K562 (cell line): ENCODE results near the gene DNASE2B. TPM values are rescaled to one million over a fixed set of nuclear protein-coding genes. Genes with fewer than 3 reads are reported as not detected.

Source experiments
- BACH1 ChIP-seq: fragments of 200-800 bp; sonication (Bioruptor generic); IDR thresholded peaks from 2 replicates; pipeline ENCODE4 v1.6.1; 2016; ENCODE audit warnings: missing genetic modification characterization, missing compliant biosample characterization
- CXXC5 ChIP-seq: fragments of 250-450 bp; sonication (Bioruptor Pico); IDR thresholded peaks from 2 replicates; pipeline ENCODE4 v1.8.0; 2022; ENCODE audit warnings: inconsistent platforms, mild to moderate bottlenecking, moderate library complexity
- DDX20 ChIP-seq: fragments of 450-650 bp; IDR thresholded peaks from 2 replicates; pipeline ENCODE4 v1.6.1; 2016; ENCODE audit warnings: missing genetic modification characterization, low read depth, mild to moderate bottlenecking, missing compliant biosample characterization, moderate library complexity
- KLF6 ChIP-seq: fragments of 250-450 bp; sonication (Bioruptor Pico); IDR thresholded peaks from 2 replicates; pipeline ENCODE4 v1.4.0; 2020; ENCODE audit warnings: mild to moderate bottlenecking, moderate library complexity, borderline replicate concordance
- POLR3A ChIP-seq: IDR thresholded peaks from 2 replicates; pipeline ENCODE4 v1.6.1; 2011; ENCODE audit warnings: borderline replicate concordance, mild to moderate bottlenecking, moderate library complexity; ENCODE audit not compliant: insufficient read length, insufficient read depth; ENCODE audit errors: extremely low read depth
- PTRF ChIP-seq: fragments of 450-650 bp; IDR thresholded peaks from 2 replicates; pipeline ENCODE4 v1.6.1; 2016; ENCODE audit warnings: mild to moderate bottlenecking, missing genetic modification characterization, missing compliant biosample characterization
- SMAD4 ChIP-seq: fragments of 250-450 bp; sonication (Bioruptor Pico); conservative IDR thresholded peaks from 2 replicates; pipeline ENCODE4 v1.8.0; 2021; ENCODE audit warnings: inconsistent platforms, mild to moderate bottlenecking, moderate library complexity
- ZBTB12 ChIP-seq: fragments of 250-450 bp; sonication (Bioruptor Pico); IDR thresholded peaks from 2 replicates; pipeline ENCODE4 v1.4.0; 2020
- ZNF124 ChIP-seq: sonication (generic); formaldehyde crosslinking; IDR thresholded peaks from 2 replicates; pipeline ENCODE4 v1.8.1; 2022; ENCODE audit warnings: missing genetic modification reagents
- ZNF184 ChIP-seq: sonication (generic); formaldehyde crosslinking; IDR thresholded peaks from 2 replicates; pipeline ENCODE4 v1.5.0; 2020; ENCODE audit warnings: missing genetic modification reagents
- ZNF239 ChIP-seq: fragments of 250-450 bp; sonication (Bioruptor Pico); IDR thresholded peaks from 2 replicates; pipeline ENCODE4 v1.4.0; 2020; ENCODE audit warnings: mild to moderate bottlenecking
- ZNF395 ChIP-seq: fragments of 200-800 bp; sonication (Bioruptor generic); IDR thresholded peaks from 2 replicates; pipeline ENCODE4 v1.6.1; 2017; ENCODE audit warnings: missing genetic modification characterization, missing compliant biosample characterization
- ZNF589 ChIP-seq: fragments of 200-800 bp; sonication (Bioruptor generic); IDR thresholded peaks from 2 replicates; pipeline ENCODE4 v1.6.1; 2016; ENCODE audit warnings: low read depth, missing genetic modification characterization, missing compliant biosample characterization
- ZNF592 ChIP-seq: fragments of 450-650 bp; IDR thresholded peaks from 2 replicates; pipeline ENCODE4 v1.6.1; 2017; ENCODE audit warnings: antibody characterized with exemption, mild to moderate bottlenecking
- ZNF695 ChIP-seq: fragments of 450-650 bp; formaldehyde crosslinking; IDR thresholded peaks from 2 replicates; pipeline ENCODE4 v1.4.0; 2020; ENCODE audit warnings: mild to moderate bottlenecking, moderate library complexity
- ZNF740 ChIP-seq, 3 experiments: fragments of 200-800 bp in 1 of 3; sonication (Bioruptor generic) in 1 of 3; sonication (generic) in 1 of 3; formaldehyde crosslinking in 1 of 3; IDR thresholded peaks; 2 replicates each; pipeline versions ENCODE4 v1.6.1 to v1.8.0; 2016 to 2022; ENCODE audit warnings: mild to moderate bottlenecking in 2 of 3, missing compliant biosample characterization in 2 of 3, missing genetic modification characterization in 2 of 3, missing genetic modification reagents in 1 of 3
- ZNF76 ChIP-seq: fragments of 250-450 bp; sonication (Bioruptor Pico); IDR thresholded peaks from 2 replicates; pipeline ENCODE4 v1.4.0; 2020; ENCODE audit warnings: mild to moderate bottlenecking, moderate library complexity, borderline replicate concordance
- ZNF830 ChIP-seq: fragments of 250-450 bp; sonication (Bioruptor Pico); IDR thresholded peaks from 2 replicates; pipeline ENCODE4 v1.5.0; 2021; ENCODE audit warnings: mild to moderate bottlenecking
- polyA plus RNA-seq, 8 experiments: library from polyadenylated mRNA; depleted of rRNA in 4 of 8; stranded (reverse) in 5 of 8; unstranded in 3 of 8; fragments of >200 nt; fragmentation: Nextera tagmentation in 2 of 8; fragmentation: Illumina TruSeq in 1 of 8; extraction: Ambion mirVana in 2 of 8; extraction: Trizol in 1 of 8; gene quantifications; 2 replicates each; pipeline versions ENCODE4 v1.2.1 to v1.2.3, GENCODE V29; 2011 to 2014; ENCODE audit warnings: inconsistent platforms in 1 of 8, missing spikeins in 1 of 8
- total RNA-seq, 7 experiments: library from RNA; depleted of rRNA in 6 of 7; stranded (reverse); fragments of >200 nt in 6 of 7; fragmentation: Illumina TruSeq in 2 of 7; extraction: Trizol in 2 of 7; gene quantifications; 2 replicates each; pipeline versions ENCODE4 v1.2.1 to v1.2.3, GENCODE V29; 2011 to 2021; ENCODE audit warnings: low replicate concordance in 1 of 7

Gene DNASE2B
- total and polyA plus RNA-seq, 9 of the 15 experiments (the other 6 are each of a cell fraction or from before 2014, with no cell fraction given), result not detected

GRCh38 chr1:84382127-84382526 is 16.2 kb upstream of the DNASE2B start (continued):
- 0 out of 2 replicates have a peak, but pooled peaks have one; percentile 50 for TF ChIP-seq ZNF589 (CRISPR knock-in tag)
- peak; percentile 41; the same call in 1 of the 2 replicates for TF ChIP-seq ZNF395 (CRISPR knock-in tag)
- peak; percentile 87 for TF ChIP-seq DDX20 (tag)
- no peak for TF ChIP-seq ZNF184 (CRISPR knock-in tag)
- no peak for TF ChIP-seq ZNF830 (CRISPR knock-in tag)
- TF ChIP-seq BACH1 (tag), result peak; percentile 61; the same call in 1 of the 2 replicates
- TF ChIP-seq PTRF (tag), result 0 out of 2 replicates have a peak, but pooled peaks have one; percentile 47
- TF ChIP-seq SMAD4 (CRISPR knock-in tag), result peak; percentile 73
- TF ChIP-seq KLF6 (CRISPR knock-in tag), result peak; percentile 92; the same call in 1 of the 2 replicates
- TF ChIP-seq ZNF592, result peak; percentile 77
- TF ChIP-seq ZNF124 (CRISPR knock-in tag), result no peak
- TF ChIP-seq ZNF695 (CRISPR knock-in tag), result no peak
- peak; percentile 31; the same call in 1 of the 2 replicates for TF ChIP-seq CXXC5 (CRISPR knock-in tag)
- no peak for TF ChIP-seq ZNF740 (CRISPR knock-in tag; IDR thresholded peaks at IDR 0.05)
- no peak for TF ChIP-seq ZNF740 (tag; IDR thresholded peaks at IDR 0.05)
- TF ChIP-seq POLR3A, result no peak
- TF ChIP-seq ZBTB12, result peak; percentile 39; the same call in 1 of the 2 replicates
- TF ChIP-seq ZNF239 (CRISPR knock-in tag), result peak; percentile 84
- TF ChIP-seq ZNF76 (CRISPR knock-in tag), result 0 out of 2 replicates have a peak, but pooled peaks have one; percentile 29
